Testis (tissue), 2 donors: ENCODE data around the gene ESRRB.

Source experiments
- CTCF ChIP-seq, 3 experiments: fragments of 450-650 bp in 2 of 3; fragments of 200-600 bp in 1 of 3; sonication (generic) in 1 of 3; IDR thresholded peaks; one replicate each; pipeline ENCODE4 v1.5.1; 2016 to 2019; ENCODE audit warnings: antibody characterized with exemption in 3 of 3, mild to moderate bottlenecking in 2 of 3, moderate library complexity in 1 of 3
- POLR2A ChIP-seq: fragments of 450-650 bp; IDR thresholded peaks from one replicate; pipeline ENCODE4 v1.6.1; 2017; ENCODE audit warnings: antibody characterized with exemption, mild to moderate bottlenecking, moderate library complexity

DNA sequence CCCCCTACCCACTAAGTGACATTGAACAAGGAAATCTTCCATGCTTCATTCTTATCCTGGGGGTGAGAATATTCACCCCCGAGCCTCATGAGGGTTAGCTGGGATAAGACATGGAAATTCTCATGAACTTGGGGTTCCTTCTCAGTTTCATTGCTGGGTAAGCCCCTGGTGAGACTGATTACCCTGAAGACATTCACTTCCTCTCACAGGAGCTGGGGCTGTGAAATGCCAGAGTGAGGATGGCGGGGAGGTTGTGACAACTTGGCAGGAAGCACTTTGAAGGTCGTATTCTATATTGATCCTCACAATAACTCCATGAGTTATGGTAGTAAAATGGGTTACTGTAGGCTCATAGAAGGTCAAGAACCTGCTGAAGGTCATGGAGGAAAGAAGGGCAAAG is 43.5 kb downstream of the ESRRB start:
- TF ChIP-seq CTCF (IDR thresholded peaks at IDR 0.05) (no peak), POLR2A (no peak)
